ENCODE data around the gene GALNT10.

DNA sequence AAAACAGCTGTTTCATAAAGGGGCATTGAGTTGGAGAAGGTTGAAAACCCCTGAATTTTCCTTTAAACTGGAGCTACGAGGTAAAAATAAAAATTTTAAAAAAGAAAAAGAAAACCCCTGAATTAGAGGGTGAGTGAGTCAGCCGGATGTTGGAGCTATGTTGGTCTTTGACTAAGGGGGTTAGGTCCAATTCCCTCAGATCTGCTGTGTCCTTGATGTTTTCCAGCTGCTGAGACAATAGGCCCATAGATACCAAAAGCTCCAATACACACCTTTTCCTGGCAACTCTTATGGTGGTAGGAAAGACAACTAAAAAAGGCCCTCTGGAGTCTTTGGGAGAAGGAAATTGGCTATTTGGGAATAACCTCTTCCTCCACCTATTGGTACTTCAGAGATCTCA is 175.8 kb downstream of the GALNT10 start:
- TF ChIP-seq, protein P1, sequence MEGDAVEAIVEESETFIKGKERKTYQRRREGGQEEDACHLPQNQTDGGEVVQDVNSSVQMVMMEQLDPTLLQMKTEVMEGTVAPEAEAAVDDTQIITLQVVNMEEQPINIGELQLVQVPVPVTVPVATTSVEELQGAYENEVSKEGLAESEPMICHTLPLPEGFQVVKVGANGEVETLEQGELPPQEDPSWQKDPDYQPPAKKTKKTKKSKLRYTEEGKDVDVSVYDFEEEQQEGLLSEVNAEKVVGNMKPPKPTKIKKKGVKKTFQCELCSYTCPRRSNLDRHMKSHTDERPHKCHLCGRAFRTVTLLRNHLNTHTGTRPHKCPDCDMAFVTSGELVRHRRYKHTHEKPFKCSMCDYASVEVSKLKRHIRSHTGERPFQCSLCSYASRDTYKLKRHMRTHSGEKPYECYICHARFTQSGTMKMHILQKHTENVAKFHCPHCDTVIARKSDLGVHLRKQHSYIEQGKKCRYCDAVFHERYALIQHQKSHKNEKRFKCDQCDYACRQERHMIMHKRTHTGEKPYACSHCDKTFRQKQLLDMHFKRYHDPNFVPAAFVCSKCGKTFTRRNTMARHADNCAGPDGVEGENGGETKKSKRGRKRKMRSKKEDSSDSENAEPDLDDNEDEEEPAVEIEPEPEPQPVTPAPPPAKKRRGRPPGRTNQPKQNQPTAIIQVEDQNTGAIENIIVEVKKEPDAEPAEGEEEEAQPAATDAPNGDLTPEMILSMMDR (IDR thresholded peaks at IDR 0.05), result no peak
- no peak for TF ChIP-seq POLR2A (IDR thresholded peaks at IDR 0.05)

All from stomach (tissue), 4 donors.